ENCODE data around the gene PTPRU.
"Not testable (repeated sequence)": the region's sequence is repeated elsewhere in the genome, so short reads cannot be mapped to it uniquely, and the experiment has no call there.

Gene PTPRU

GRCh38 chr1:29289493-29289892, 53.2 kb downstream of the PTPRU start:
- Mint-ChIP-seq H3K27me3 (peaks cover 0 to 8% of the 10 kb centered on the region in 2 donors), H3K9me3 (no peaks in the 10 kb centered on the region), H3K27ac (no peak overlapping the region), H3K36me3 (no peaks in the 10 kb centered on the region), H3K4me1 (peaks cover 0 to 6% of the 10 kb centered on the region in 2 donors), H3K4me3 (no peak overlapping the region)
- DNase-seq (no peak), ATAC-seq (replicated peaks) (no peak)

- DNase-seq (no peak), ATAC-seq (replicated peaks) (no peak)
- Mint-ChIP-seq H3K36me3 (no peaks in the 10 kb centered on the region), H3K4me1 (peaks cover 0 to 6% of the 10 kb centered on the region in 2 donors), H3K27ac (peak overlapping the region; percentile 68), H3K27me3 (peaks cover 0 to 13% of the 10 kb centered on the region in 2 donors), H3K9me3 (peaks cover 0 to 2% of the 10 kb centered on the region in 2 donors), H3K4me3 (no peak overlapping the region)
Observed at GRCh38 chr1:29290414-29290985, 54.2 kb downstream of the PTPRU start.

GRCh38 chr1:29291756-29292155, 55.4 kb downstream of the PTPRU start:
- ATAC-seq (replicated peaks) = no peak
- peaks cover 0 to 13% of the 10 kb centered on the region in 2 donors for H3K27me3 Mint-ChIP-seq

GRCh38 chr1:29292344-29292743, 56.0 kb downstream of the PTPRU start:
- H3K27ac Mint-ChIP-seq = no peak overlapping the region
- H3K9me3 Mint-ChIP-seq = peaks cover 0 to 2% of the 10 kb centered on the region in 2 donors
- H3K27me3 Mint-ChIP-seq = peaks cover 2 to 15% of the 10 kb centered on the region in 2 donors
- no peaks in the 10 kb centered on the region for H3K36me3 Mint-ChIP-seq
- H3K4me1 Mint-ChIP-seq = peaks cover 0 to under 1% of the 10 kb centered on the region in 2 donors
- no peak overlapping the region for H3K4me3 Mint-ChIP-seq
- ATAC-seq (replicated peaks) (no peak), DNase-seq (no peak)

More at GRCh38 chr1:29291756-29292155, 55.4 kb downstream of the PTPRU start:
- no peaks in the 10 kb centered on the region for H3K36me3 Mint-ChIP-seq
- H3K9me3 Mint-ChIP-seq = peaks cover 0 to 2% of the 10 kb centered on the region in 2 donors
- H3K4me1 Mint-ChIP-seq = peaks cover 0 to 5% of the 10 kb centered on the region in 2 donors
- no peak overlapping the region for H3K27ac Mint-ChIP-seq
- DNase-seq = no peak
- no peak overlapping the region for H3K4me3 Mint-ChIP-seq

GRCh38 chr1:29297450-29297849, 61.1 kb downstream of the PTPRU start:
- no peak overlapping the region for H3K27ac Mint-ChIP-seq
- H3K36me3 Mint-ChIP-seq = no peaks in the 10 kb centered on the region
- DNase-seq = no peak
- peaks cover 0 to 5% of the 10 kb centered on the region in 2 donors for H3K9me3 Mint-ChIP-seq
- no peak for ATAC-seq (replicated peaks)
- H3K4me3 Mint-ChIP-seq = no peak overlapping the region
- H3K4me1 Mint-ChIP-seq = no peaks in the 10 kb centered on the region
- H3K27me3 Mint-ChIP-seq = peaks cover 19 to 23% of the 10 kb centered on the region in 2 donors

GRCh38 chr1:29298246-29298645, 61.9 kb downstream of the PTPRU start:
- Mint-ChIP-seq H3K4me3 (no peak overlapping the region), H3K27me3 (peaks cover 19 to 23% of the 10 kb centered on the region in 2 donors), H3K36me3 (no peaks in the 10 kb centered on the region), H3K27ac (no peak overlapping the region), H3K9me3 (peaks cover 0 to 5% of the 10 kb centered on the region in 2 donors), H3K4me1 (no peaks in the 10 kb centered on the region)
- no peak for DNase-seq
- ATAC-seq (replicated peaks) = no peak

GRCh38 chr1:29299446-29299845, 63.1 kb downstream of the PTPRU start:
- DNase-seq (no peak), ATAC-seq (replicated peaks) (no peak)
- Mint-ChIP-seq H3K4me3 (no peak overlapping the region), H3K27ac (no peak overlapping the region), H3K36me3 (no peaks in the 10 kb centered on the region), H3K27me3 (peaks cover 19 to 23% of the 10 kb centered on the region in 2 donors), H3K9me3 (peaks cover 0 to 5% of the 10 kb centered on the region in 2 donors), H3K4me1 (no peaks in the 10 kb centered on the region)

- not testable (repeated sequence) for DNase-seq; H3K4me3 Mint-ChIP-seq; H3K4me1 Mint-ChIP-seq; H3K9me3 Mint-ChIP-seq; ATAC-seq (replicated peaks); H3K36me3 Mint-ChIP-seq; H3K27ac Mint-ChIP-seq
- H3K27me3 Mint-ChIP-seq = peaks cover 18 to 19% of the 10 kb centered on the region in 2 donors
Observed at GRCh38 chr1:29301732-29302131, 65.4 kb downstream of the PTPRU start.

- Mint-ChIP-seq H3K4me3 (no peak overlapping the region), H3K27me3 (peaks cover 6 to 12% of the 10 kb centered on the region in 2 donors), H3K9me3 (peaks cover 0 to 3% of the 10 kb centered on the region in 2 donors), H3K36me3 (no peaks in the 10 kb centered on the region), H3K27ac (no peak overlapping the region), H3K4me1 (no peaks in the 10 kb centered on the region)
- ATAC-seq (replicated peaks) (no peak), DNase-seq (no peak)
Observed at GRCh38 chr1:29303201-29304024, 67.1 kb downstream of the PTPRU start.

- DNase-seq (no peak), ATAC-seq (replicated peaks) (no peak)
- no peaks in the 10 kb centered on the region for H3K4me1 Mint-ChIP-seq
- H3K4me3 Mint-ChIP-seq = no peak overlapping the region
- peaks cover 0 to 11% of the 10 kb centered on the region in 2 donors for H3K27me3 Mint-ChIP-seq
- H3K27ac Mint-ChIP-seq = no peak overlapping the region
- peaks cover 0 to 3% of the 10 kb centered on the region in 2 donors for H3K9me3 Mint-ChIP-seq
- no peaks in the 10 kb centered on the region for H3K36me3 Mint-ChIP-seq
Observed at GRCh38 chr1:29304025-29304684, 67.8 kb downstream of the PTPRU start.

GRCh38 chr1:29305943-29306342, 69.6 kb downstream of the PTPRU start:
- H3K27me3 Mint-ChIP-seq = peaks cover 4% of the 10 kb centered on the region in 2 donors
- H3K36me3 Mint-ChIP-seq = no peaks in the 10 kb centered on the region
- H3K9me3 Mint-ChIP-seq = peaks cover 0 to 3% of the 10 kb centered on the region in 2 donors
- no peaks in the 10 kb centered on the region for H3K4me1 Mint-ChIP-seq
- H3K4me3 Mint-ChIP-seq = no peak overlapping the region
- no peak overlapping the region for H3K27ac Mint-ChIP-seq
- no peak for ATAC-seq (replicated peaks)
- DNase-seq = no peak

- peaks cover 3 to 7% of the 10 kb centered on the region in 2 donors for H3K27me3 Mint-ChIP-seq
- ATAC-seq (replicated peaks) (no peak), DNase-seq (no peak)
- H3K36me3 Mint-ChIP-seq = no peaks in the 10 kb centered on the region
- H3K4me3 Mint-ChIP-seq = no peak overlapping the region
- peaks cover 0 to 3% of the 10 kb centered on the region in 2 donors for H3K9me3 Mint-ChIP-seq
- no peak overlapping the region for H3K27ac Mint-ChIP-seq
- no peaks in the 10 kb centered on the region for H3K4me1 Mint-ChIP-seq
Observed at GRCh38 chr1:29306471-29307140, 70.3 kb downstream of the PTPRU start.

- Mint-ChIP-seq H3K4me1 (no peaks in the 10 kb centered on the region), H3K27ac (no peak overlapping the region), H3K9me3 (no peaks in the 10 kb centered on the region), H3K27me3 (peaks cover 3 to 7% of the 10 kb centered on the region in 2 donors), H3K4me3 (no peak overlapping the region), H3K36me3 (no peaks in the 10 kb centered on the region)
- ATAC-seq (replicated peaks) (no peak), DNase-seq (no peak)
Observed at GRCh38 chr1:29309075-29309474, 72.8 kb downstream of the PTPRU start.

GRCh38 chr1:29309621-29310020, 73.3 kb downstream of the PTPRU start:
- Mint-ChIP-seq H3K9me3 (no peaks in the 10 kb centered on the region), H3K4me3 (no peak overlapping the region), H3K27me3 (peaks cover 3 to 7% of the 10 kb centered on the region in 2 donors), H3K27ac (no peak overlapping the region), H3K36me3 (no peaks in the 10 kb centered on the region), H3K4me1 (no peaks in the 10 kb centered on the region)
- DNase-seq (no peak), ATAC-seq (replicated peaks) (no peak)
